Ishikawa (cell line): ENCODE data around the gene GATA3.

ENCODE experiments used
- CEBPB ChIP-seq: IDR thresholded peaks from 2 replicates; pipeline ENCODE4 v1.6.1; 2012
- CREB1 ChIP-seq: IDR thresholded peaks from 2 replicates; pipeline ENCODE4 v1.6.1; 2012; ENCODE audit warnings: low read depth
- EGR1 ChIP-seq: IDR thresholded peaks from 2 replicates; pipeline ENCODE4 v1.6.1; 2012
- EP300 ChIP-seq: IDR thresholded peaks from 2 replicates; pipeline ENCODE4 v1.6.1; 2012; ENCODE audit warnings: borderline replicate concordance
- FOXM1 ChIP-seq: IDR thresholded peaks from 2 replicates; pipeline ENCODE4 v1.6.1; 2012; ENCODE audit warnings: low read depth, borderline replicate concordance
- NFIC ChIP-seq: IDR thresholded peaks from 2 replicates; pipeline ENCODE4 v1.6.1; 2012
- RAD21 ChIP-seq: IDR thresholded peaks from 2 replicates; pipeline ENCODE4 v1.6.1; 2012; ENCODE audit warnings: low read depth
- TAF1 ChIP-seq: IDR thresholded peaks from 2 replicates; pipeline ENCODE4 v1.6.1; 2012; ENCODE audit warnings: low read depth, mild to moderate bottlenecking
- TCF12 ChIP-seq: IDR thresholded peaks from 2 replicates; pipeline ENCODE4 v1.6.1; 2012; ENCODE audit warnings: low read depth
- TEAD4 ChIP-seq: IDR thresholded peaks from 2 replicates; pipeline ENCODE4 v1.6.1; 2012
- YY1 ChIP-seq: IDR thresholded peaks from 2 replicates; pipeline ENCODE4 v1.6.1; 2012; ENCODE audit warnings: low read depth
- ZBTB7A ChIP-seq: IDR thresholded peaks from 2 replicates; pipeline ENCODE4 v1.6.1; 2012; ENCODE audit warnings: low read depth
- TF ChIP-seq, protein P1 (sequence below): IDR thresholded peaks from 2 replicates; pipeline ENCODE4 v1.6.1; 2012
- TF ChIP-seq, protein P2 (sequence below): IDR thresholded peaks from 2 replicates; pipeline ENCODE4 v1.6.1; 2012; ENCODE audit warnings: low read depth, mild to moderate bottlenecking
- TF ChIP-seq, protein P3 (sequence below): IDR thresholded peaks from 2 replicates; pipeline ENCODE4 v1.6.1; 2012

GATA3 gene

DNA sequence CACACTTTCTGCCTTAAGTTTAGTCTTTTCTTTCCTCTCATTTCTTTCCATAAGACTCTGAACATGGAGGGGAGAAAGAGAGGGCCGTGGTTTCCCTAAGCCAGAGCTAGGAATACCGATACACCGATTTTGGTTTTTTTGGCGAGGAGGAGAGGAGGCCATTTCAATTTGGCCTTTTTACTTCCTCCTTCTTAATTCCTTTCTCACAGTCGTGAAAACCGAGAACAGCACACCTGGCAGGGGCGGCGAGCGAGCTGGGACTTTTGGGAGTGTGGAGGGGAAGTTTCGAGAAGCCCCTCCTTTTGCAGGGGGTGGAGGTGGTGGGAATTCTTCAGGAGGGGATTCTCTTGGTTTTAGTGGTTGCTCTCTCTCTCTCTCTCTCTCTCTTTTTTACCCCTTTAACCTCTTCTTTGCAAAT lies 6.2 kb downstream of the GATA3 start:
- TF ChIP-seq EP300, result no peak
- TF ChIP-seq, protein P1, sequence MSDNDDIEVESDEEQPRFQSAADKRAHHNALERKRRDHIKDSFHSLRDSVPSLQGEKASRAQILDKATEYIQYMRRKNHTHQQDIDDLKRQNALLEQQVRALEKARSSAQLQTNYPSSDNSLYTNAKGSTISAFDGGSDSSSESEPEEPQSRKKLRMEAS, result no peak
- no peak for TF ChIP-seq ZBTB7A
- TF ChIP-seq NFIC, result no peak
- no peak for TF ChIP-seq EGR1
- TF ChIP-seq, protein P2, sequence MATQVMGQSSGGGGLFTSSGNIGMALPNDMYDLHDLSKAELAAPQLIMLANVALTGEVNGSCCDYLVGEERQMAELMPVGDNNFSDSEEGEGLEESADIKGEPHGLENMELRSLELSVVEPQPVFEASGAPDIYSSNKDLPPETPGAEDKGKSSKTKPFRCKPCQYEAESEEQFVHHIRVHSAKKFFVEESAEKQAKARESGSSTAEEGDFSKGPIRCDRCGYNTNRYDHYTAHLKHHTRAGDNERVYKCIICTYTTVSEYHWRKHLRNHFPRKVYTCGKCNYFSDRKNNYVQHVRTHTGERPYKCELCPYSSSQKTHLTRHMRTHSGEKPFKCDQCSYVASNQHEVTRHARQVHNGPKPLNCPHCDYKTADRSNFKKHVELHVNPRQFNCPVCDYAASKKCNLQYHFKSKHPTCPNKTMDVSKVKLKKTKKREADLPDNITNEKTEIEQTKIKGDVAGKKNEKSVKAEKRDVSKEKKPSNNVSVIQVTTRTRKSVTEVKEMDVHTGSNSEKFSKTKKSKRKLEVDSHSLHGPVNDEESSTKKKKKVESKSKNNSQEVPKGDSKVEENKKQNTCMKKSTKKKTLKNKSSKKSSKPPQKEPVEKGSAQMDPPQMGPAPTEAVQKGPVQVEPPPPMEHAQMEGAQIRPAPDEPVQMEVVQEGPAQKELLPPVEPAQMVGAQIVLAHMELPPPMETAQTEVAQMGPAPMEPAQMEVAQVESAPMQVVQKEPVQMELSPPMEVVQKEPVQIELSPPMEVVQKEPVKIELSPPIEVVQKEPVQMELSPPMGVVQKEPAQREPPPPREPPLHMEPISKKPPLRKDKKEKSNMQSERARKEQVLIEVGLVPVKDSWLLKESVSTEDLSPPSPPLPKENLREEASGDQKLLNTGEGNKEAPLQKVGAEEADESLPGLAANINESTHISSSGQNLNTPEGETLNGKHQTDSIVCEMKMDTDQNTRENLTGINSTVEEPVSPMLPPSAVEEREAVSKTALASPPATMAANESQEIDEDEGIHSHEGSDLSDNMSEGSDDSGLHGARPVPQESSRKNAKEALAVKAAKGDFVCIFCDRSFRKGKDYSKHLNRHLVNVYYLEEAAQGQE, result no peak
- TF ChIP-seq FOXM1, result no peak
- TF ChIP-seq TCF12, result no peak
- no peak for TF ChIP-seq TEAD4
- TF ChIP-seq TAF1, result no peak
- TF ChIP-seq CEBPB, result no peak
- no peak for TF ChIP-seq YY1

DNA sequence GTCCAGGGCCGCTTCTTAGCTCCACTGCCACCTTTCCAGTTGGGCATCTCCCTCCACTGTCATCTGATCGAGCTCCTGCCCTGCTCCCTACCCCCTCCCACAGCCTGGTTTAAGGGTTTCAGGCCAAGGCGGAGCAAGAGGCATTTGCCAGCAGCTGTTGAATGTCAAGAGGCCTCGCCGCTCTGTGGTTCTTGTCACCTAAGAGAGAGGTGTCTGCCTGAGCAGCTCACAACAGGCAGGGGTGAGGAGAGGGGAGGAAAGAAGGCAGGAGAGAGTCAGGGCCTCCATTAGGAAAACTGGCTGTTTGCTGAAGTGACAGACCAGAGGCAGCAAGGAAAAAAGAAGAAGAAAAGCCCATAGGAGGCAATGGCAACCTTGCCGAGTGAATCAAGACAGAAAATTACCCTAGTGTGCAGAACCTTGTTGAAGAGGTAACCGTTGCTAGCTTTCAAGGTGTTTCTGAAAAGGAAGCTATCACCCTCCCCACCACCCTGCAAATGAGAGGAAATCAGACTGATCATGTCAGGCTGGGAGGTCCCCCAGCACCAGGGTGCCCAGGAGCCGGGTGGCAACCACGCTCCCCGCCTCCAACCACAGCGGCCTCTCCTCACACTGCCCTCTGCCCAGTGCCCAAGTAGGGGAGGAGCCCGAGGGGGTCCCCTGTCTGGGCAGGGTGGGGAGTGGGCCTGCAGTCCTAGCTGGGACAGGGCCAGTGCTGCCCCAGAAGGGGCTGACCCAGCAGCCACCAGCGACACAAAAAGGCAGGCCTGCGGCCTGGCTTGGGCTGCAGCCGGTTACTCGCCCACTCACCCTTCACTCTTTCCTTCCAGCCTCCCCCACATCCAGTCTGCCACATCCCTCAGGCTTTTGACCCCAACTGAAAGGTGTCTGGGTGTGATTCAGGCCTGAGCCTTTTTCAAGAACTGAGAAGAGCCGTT lies 7.1 kb downstream of the GATA3 start:
- TF ChIP-seq TCF12 (no peak), EP300 (no peak), TEAD4 (no peak), FOXM1 (no peak), RAD21 (no peak), CREB1 (no peak), YY1 (no peak)
- TF ChIP-seq, protein P3, sequence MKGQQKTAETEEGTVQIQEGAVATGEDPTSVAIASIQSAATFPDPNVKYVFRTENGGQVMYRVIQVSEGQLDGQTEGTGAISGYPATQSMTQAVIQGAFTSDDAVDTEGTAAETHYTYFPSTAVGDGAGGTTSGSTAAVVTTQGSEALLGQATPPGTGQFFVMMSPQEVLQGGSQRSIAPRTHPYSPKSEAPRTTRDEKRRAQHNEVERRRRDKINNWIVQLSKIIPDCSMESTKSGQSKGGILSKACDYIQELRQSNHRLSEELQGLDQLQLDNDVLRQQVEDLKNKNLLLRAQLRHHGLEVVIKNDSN, result no peak
- TF ChIP-seq, protein P1, result no peak
- TF ChIP-seq, protein P2, result no peak

DNA sequence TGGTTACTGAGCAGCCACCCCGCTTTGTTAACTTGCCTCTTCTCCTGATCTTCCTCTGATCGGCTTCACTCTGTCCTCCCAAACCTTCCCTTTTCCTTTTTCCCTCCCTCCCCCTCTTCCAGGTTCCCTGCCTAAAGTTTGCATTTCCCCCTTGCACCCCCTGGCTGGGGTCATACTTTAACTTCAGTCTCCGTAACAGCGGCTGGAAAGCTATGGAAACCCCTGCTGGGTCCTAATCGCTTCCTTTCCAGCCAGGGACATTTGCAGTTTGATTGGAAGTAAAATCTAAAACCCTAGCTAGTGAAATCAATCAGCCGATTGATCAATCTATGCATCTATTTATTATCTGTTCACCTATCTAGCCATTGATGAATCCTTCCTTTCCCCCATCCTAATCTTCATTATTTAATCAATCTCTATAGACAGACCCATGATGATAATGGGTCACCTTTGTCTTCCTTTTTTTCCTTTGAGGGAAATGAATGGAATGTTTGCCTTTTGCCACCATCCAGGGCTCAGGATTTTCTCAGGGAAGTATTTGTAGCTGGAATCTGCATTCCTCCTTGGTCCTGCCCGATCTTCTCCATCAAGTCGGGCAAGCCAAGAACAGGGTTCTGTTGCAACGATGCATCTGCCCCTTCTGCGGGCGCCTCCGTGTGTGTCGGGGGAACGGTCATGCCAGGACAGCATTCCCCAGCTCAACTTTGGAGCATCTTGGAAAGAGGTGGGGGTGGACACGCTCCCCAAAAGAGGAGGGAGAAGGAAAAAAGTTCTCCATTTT lies 8.8 kb downstream of the GATA3 start:
- TF ChIP-seq TEAD4 (no peak), CEBPB (no peak), YY1 (no peak), NFIC (no peak), TCF12 (no peak)
- TF ChIP-seq, protein P1, result no peak
- TF ChIP-seq, protein P2, result no peak

DNA sequence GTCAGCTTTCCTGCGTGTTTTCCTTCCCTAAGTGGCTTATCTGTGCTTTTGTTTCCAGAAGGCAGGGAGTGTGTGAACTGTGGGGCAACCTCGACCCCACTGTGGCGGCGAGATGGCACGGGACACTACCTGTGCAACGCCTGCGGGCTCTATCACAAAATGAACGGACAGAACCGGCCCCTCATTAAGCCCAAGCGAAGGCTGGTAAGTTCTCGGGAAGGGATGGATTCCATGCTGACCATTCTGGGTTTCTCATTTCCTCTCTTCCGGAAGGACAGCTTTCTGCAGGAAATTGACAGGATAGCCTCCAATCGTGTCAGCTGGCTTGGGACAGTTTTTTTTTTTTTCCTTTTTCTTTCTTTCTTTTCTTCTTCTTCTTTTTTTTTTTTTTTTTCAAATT lies 9.4 kb downstream of the GATA3 start:
- no peak for TF ChIP-seq TAF1
- TF ChIP-seq EGR1, result no peak
- TF ChIP-seq, protein P2, result no peak
- TF ChIP-seq FOXM1, result no peak
- no peak for TF ChIP-seq TCF12
- TF ChIP-seq, protein P1, result no peak
- no peak for TF ChIP-seq CREB1
- TF ChIP-seq YY1, result no peak
- no peak for TF ChIP-seq NFIC
- TF ChIP-seq RAD21, result no peak
- TF ChIP-seq TEAD4, result no peak
- TF ChIP-seq ZBTB7A, result no peak
- TF ChIP-seq CEBPB, result no peak
- TF ChIP-seq, protein P3, result no peak
- TF ChIP-seq EP300, result no peak
